Kidney tubule cell (primary cell): Measurements from ENCODE around the gene PLXNB2.
"Not testable (repeated sequence)": the region's sequence is repeated elsewhere in the genome, so short reads cannot be mapped to it uniquely, and the experiment has no call there.

Experiments
- DNase-seq: peaks from one replicate; pipeline ENCODE4 v3.0.0-alpha.2; 2018; ENCODE audit warnings: low spot score

PLXNB2 gene, protein sequence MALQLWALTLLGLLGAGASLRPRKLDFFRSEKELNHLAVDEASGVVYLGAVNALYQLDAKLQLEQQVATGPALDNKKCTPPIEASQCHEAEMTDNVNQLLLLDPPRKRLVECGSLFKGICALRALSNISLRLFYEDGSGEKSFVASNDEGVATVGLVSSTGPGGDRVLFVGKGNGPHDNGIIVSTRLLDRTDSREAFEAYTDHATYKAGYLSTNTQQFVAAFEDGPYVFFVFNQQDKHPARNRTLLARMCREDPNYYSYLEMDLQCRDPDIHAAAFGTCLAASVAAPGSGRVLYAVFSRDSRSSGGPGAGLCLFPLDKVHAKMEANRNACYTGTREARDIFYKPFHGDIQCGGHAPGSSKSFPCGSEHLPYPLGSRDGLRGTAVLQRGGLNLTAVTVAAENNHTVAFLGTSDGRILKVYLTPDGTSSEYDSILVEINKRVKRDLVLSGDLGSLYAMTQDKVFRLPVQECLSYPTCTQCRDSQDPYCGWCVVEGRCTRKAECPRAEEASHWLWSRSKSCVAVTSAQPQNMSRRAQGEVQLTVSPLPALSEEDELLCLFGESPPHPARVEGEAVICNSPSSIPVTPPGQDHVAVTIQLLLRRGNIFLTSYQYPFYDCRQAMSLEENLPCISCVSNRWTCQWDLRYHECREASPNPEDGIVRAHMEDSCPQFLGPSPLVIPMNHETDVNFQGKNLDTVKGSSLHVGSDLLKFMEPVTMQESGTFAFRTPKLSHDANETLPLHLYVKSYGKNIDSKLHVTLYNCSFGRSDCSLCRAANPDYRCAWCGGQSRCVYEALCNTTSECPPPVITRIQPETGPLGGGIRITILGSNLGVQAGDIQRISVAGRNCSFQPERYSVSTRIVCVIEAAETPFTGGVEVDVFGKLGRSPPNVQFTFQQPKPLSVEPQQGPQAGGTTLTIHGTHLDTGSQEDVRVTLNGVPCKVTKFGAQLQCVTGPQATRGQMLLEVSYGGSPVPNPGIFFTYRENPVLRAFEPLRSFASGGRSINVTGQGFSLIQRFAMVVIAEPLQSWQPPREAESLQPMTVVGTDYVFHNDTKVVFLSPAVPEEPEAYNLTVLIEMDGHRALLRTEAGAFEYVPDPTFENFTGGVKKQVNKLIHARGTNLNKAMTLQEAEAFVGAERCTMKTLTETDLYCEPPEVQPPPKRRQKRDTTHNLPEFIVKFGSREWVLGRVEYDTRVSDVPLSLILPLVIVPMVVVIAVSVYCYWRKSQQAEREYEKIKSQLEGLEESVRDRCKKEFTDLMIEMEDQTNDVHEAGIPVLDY (N-terminal part only)

DNA sequence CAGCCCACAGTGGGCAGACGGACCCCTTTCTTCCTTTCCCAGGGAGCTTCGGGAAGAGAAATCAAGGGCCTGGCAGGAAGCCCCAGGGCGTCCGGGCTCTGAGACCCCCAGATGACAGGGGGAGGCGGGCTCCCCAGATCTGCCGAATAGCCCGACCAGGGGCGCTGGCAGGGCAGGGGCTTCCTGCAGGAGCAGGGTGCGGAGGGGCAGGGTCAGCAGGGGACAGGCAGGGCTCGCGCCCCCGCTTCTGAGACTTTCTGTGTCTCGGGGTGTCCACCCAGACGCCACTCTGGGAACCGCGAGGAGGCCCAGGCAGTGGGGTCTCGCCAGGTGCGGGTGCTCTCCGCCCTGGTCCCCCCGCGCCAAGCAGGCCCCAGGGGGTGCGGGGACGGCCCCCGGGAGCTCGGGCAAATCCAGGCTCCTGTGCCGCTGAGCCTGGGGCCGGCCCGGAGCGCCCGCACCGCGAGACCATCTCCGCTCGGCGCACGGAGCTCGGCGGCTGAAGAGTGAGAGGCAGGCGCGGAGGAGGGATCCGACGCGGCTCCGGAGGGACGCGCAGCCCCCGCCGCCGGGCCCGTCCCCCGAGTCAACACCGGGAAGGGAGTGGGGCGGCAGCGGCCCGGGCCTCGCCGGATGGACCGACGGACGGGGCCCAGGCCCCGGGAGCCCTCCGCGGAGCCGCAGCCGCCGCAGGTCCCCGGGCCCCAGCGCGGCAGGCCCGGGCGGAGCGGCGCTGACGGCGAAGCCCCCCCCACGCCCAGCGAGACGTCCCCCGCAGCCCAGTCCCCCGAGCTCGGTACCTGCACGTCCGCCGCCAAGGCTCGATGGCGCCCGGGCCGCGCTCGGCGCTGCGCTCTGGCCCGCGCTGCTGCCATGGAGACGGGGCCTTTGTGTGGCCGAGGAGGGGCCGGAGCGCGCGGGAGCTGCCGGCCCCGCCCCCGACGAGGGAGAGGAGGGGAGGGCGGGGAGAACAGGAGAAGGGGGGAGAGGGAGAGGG, at the start of gene PLXNB2:
TSS of gene PLXNB2 (minus strand) at position 894 of the 997 bp plus-strand sequence. CDS start 17,062 bp downstream, outside the sequence.
- DNase-seq: peak; percentile 86

- no peak for DNase-seq
Measured at GRCh38 chr22:50357222-50357621, 49.8 kb upstream of the PLXNB2 start.

GRCh38 chr22:50356186-50356585, 48.7 kb upstream of the PLXNB2 start:
- DNase-seq: no peak

GRCh38 chr22:50348058-50348457, 40.6 kb upstream of the PLXNB2 start:
- no peak for DNase-seq

GRCh38 chr22:50347157-50347556, 39.7 kb upstream of the PLXNB2 start:
- DNase-seq: no peak

DNA sequence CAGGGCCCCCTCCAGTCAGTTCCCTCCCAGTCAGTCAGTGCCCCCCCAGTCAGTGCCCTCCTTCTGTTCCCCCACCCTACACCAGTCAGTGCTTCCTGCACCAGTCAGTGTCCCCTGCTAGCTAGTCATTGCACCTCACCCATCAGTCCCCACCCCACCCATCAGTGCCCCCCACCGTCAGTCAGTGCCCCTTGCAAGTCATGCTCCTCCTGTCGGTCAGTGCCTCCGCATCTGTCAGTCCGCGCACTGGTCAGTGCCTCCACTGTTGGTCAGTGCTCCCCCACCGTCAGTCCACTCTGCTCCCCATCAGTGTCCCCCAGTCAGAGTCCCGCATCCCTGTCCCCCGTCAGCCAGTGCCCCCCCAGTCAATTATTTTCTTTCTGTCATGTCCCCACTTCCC, 39.0 kb upstream of the PLXNB2 start:
- DNase-seq: no peak

DNA sequence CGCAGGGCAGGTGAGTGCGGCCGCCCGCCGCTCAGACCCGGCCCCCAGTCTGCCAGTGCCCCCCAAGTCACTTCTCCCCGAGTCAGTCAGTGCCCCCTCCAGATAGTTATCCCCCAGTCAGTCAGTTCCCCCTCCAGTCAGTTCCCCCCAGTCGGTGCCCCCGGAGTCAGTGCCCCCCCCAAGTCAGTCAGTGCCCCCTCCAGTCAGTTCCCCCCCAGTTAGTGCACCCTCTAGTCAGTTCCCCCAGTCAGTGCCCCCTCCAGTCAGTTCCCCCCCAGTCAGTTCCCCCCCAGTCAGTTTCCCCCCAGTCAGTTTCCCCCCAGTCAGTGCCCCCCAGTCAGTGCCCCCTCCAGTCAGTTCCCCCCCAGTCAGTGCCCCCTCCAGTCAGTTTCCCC, 36.1 kb upstream of the PLXNB2 start:
- DNase-seq: no peak

GRCh38 chr22:50342651-50343540, 35.5 kb upstream of the PLXNB2 start, which contains the start of gene PPP6R2:
Gene PPP6R2 (plus strand): TSS chr22:50343327. CDS start chr22:50393909, 50,582 bp downstream.
- DNase-seq: peak; percentile 78

DNA sequence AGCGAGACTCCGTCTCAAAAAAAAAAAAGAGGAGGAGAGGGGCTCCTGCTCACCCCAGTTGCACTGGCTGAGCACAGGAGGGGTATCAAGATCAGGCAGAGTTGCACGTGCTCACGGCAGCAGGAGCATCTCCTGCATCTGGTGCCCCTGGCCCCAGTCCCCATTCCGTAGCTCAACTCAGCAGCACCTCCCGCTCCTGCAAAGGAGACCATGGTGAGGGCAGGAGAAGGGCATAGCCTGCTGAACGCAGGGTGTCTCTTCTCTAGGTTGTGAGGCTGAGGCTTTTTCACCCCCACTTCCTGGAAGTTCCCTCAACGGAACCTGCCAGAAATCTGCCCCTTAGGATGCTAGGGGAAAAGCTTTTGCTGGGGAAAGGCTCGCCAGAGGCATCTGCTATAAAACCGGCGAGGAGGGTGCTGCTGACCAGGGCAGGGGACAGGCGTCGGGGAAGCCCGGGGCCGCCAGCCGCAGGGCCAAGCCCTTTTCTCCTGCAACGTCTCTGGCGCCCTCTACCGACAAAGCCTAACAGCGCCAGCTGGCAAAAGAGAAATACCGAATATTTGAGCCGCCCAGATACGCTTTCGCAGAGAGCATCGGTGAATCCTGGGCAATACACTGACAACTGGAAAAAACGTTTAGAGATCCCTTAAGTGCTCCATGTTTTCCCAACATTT, 34.7 kb upstream of the PLXNB2 start:
- peak; percentile 88 for DNase-seq

DNA sequence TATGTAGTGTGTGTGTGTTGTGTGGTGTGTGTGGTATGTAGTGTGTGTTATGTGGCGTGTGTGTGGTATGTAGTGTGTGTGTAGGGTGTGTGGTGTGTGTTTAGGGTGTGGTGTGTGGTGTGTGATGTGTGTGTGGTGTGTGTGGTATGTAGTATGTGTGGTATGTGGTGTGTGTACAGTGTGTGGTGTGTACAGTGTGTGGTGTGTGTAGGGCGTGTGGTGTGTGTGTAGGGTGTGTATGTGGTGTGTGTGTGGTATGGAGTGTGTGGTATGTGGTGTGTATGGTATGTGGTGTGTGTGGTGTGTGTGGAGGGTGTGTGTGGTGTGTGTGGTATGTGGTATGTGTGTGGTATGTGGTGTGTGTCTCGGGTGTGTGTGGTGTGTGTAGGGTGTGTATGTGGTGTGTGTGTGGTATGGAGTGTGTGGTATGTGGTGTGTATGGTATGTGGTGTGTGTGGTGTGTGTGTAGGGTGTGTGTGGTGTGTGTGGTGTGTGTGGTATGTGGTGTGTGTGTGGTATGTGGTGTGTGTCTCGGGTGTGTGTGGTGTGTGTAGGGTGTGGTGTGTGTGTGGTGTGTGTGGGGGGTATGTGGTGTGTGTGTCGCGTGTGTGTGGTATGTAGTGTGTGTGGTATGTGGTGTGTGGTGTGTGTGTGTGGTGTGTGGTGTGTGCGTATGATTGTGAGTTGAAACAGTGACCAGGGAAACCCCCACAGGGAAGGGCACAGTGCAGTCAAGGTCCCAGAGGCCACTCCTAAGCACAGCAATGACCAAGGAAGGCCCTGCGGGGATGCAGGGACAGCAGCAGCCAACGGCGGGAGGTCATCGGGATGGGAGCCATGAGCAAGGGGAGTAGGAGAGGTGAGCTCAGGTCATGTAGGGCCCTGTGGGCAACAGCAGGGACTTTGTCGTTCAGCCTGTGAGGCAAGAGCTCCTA, 32.8 kb upstream of the PLXNB2 start:
- DNase-seq: no peak

GRCh38 chr22:50338860-50339462, 31.5 kb upstream of the PLXNB2 start:
- no peak for DNase-seq

DNA sequence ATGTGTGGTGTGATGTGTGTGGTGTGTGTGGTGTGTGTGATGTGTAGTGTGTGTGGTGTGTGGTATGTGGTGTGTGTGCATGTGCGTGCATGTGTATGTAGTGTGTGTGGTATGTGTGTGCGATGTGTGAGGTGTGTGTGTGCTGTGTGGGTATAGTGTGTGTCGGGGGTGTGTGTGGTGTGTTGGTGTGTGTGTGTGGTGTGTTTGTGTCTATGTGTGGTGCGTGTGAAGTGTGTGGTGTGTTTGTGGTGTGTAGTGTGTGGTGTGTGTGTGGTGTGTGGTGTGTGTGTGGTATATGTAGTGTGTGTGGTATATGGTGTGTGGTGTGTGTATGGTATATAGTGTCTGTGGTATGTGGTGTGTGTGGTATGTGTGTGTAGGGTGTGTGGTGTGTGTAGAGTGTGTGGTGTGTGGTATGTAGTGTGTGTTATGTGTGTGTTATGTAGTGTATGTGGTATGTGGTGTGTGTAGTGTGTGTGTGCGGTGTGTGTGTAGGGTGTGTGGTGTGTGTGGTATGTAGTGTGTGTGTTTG, 30.7 kb upstream of the PLXNB2 start:
- no peak for DNase-seq

- DNase-seq: no peak
Measured at GRCh38 chr22:50337262-50338041, 30.0 kb upstream of the PLXNB2 start.

DNA sequence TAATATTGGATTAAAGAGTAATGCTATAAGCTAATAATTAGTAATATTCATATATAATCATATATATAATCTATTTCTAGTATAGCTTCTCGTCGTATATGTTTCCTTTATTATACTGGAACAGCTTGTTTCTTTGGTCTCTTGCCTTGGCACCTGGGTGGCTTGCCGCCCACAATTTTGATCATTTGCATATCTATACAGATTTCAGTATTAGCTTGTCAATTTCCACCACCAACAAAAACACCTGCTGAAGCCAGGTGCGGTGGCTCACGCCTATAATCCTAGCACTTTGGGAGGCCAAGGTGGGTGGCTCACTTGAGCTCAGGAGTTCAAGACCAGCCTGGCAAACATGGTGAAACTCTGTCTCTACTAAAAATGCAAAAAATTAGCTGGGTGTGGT, 27.0 kb upstream of the PLXNB2 start:
- not testable (repeated sequence) for DNase-seq

DNA sequence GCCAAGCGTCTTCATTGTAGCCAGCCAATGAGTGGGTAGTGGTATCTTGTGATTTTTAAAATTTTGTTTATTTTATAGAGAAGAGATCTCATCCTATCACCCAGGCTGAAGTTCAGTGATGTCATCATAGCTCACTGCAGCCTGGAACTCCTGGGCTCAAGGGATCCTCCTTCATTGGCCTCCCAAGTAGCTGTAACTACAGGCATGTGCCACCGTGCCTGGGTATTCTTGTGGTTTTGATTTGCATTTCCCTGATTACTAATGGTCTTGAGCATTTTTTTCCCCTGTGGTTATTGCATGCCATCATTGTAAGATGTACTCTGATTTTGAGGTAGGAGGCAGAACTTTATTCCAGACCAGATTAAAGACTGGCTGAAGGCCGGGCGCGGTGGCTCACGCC, 21.8 kb upstream of the PLXNB2 start:
- DNase-seq: peak; percentile 85

- DNase-seq: no peak
Measured at GRCh38 chr22:50327711-50328019, 20.2 kb upstream of the PLXNB2 start.
